Adrenal gland (tissue), 12 donors: ENCODE data around the gene KAZN. TPM values are rescaled to one million over a fixed set of nuclear protein-coding genes. Genes with fewer than 3 reads are reported as not detected.

Experiments used
- DNase-seq, 7 donors: peaks; one replicate each; pipeline ENCODE4 v3.0.0-alpha.2; 2019 to 2020
- H3K27ac ChIP-seq, 5 donors: fragments of 200-600 bp; sonication (generic) in 4 of 5; 1 replicate in 3 of 5; 2 replicates in 2 of 5; pipeline versions ENCODE4 v1.5.1 to v1.8.0; 2016 to 2020; ENCODE audit warnings: mild to moderate bottlenecking in 1 of 5
- H3K27me3 ChIP-seq: fragments of 200-600 bp; 2 replicates; pipeline ENCODE4 v1.8.0; 2021
- H3K36me3 ChIP-seq, 2 donors: fragments of 200-600 bp; replicated peaks in 1 of 2; 1 replicate in 1 of 2; 2 replicates in 1 of 2; pipeline versions ENCODE4 v1.5.1 to v1.8.0; 2018 to 2022
- H3K4me1 ChIP-seq, 2 donors: fragments of 200-600 bp; replicated peaks in 1 of 2; 1 replicate in 1 of 2; 2 replicates in 1 of 2; pipeline versions ENCODE4 v1.5.1 to v1.8.0; 2018 to 2021
- H3K4me3 ChIP-seq, 4 donors: fragments of 200-600 bp; sonication (generic) in 3 of 4; one replicate each; pipeline ENCODE4 v1.5.1; 2016 to 2018
- H3K9me3 ChIP-seq, 3 donors: fragments of 200-600 bp; sonication (generic) in 1 of 3; replicated peaks in 1 of 3; 1 replicate in 2 of 3; 2 replicates in 1 of 3; pipeline versions ENCODE4 v1.5.1 to v1.8.0; 2016 to 2021
- CTCF ChIP-seq, 6 experiments: fragments of 450-650 bp in 4 of 6; fragments of 200-600 bp in 2 of 6; sonication (generic) in 1 of 6; IDR thresholded peaks; 1 replicate in 5 of 6; 2 replicates in 1 of 6; pipeline versions ENCODE4 v1.5.1 to v1.8.0; 2016 to 2021; ENCODE audit warnings: antibody characterized with exemption in 6 of 6, mild to moderate bottlenecking in 2 of 6, moderate library complexity in 1 of 6
- POLR2A ChIP-seq, 2 donors: fragments of 450-650 bp; IDR thresholded peaks; one replicate each; pipeline ENCODE4 v1.6.1; 2017; ENCODE audit warnings: antibody characterized with exemption in 2 of 2, mild to moderate bottlenecking in 2 of 2, moderate library complexity in 1 of 2
- WGBS, 4 donors: extraction: QIAGEN DNeasy Blood & Tissue Kit in 2 of 4; methylation state at CpG; one replicate each; pipeline versions ENCODE4 v1.1.5 to v1.1.7; 2013 to 2017; 5-methylcytosine and 5-hydroxymethylcytosine counted together
- intact Hi-C, 2 donors: fragments of 100-400 bp; cut with DNase I; formaldehyde crosslinking; loops; one replicate each; pipeline versions ENCODE4 v1.14.1 to v1.15.0; 2022 to 2023
- polyA plus RNA-seq, 3 donors: library from polyadenylated mRNA; stranded (reverse); fragments of 200-250 nt in 2 of 3; fragments of 350-450 nt in 1 of 3; fragmentation: Illumina TruSeq in 1 of 3; extraction: RNeasy Lipid Tissue Mini Kit (QIAGEN cat#74804) in 1 of 3; gene quantifications; one replicate each; pipeline ENCODE4 v1.2.3, GENCODE V29; 2013 to 2014
- total RNA-seq, 9 donors: library from RNA; depleted of rRNA in 4 of 9; stranded (reverse); fragments of >200 nt in 4 of 9; fragments of 120-200 nt in 1 of 9; fragmentation: NEBNext Ultra II Directional in 1 of 9; extraction: Animal tissue kit (Norgen Biotek cat#: 25700) in 1 of 9; gene quantifications; one replicate each; pipeline versions ENCODE4 v1.1.0 to v1.2.4, GENCODE V29; 2013 to 2023
- donor health status: healthy with polysubstance abuse.
- donor health status: Bipolar disorder and iron deficiency.
- donor health status: DM: yes; HTN: yes; CAD: no.
- donor health status: DM: no; HTN: no; CAD: no.
- donor health status: DM: no; HTN: no; CAD: no.
- donor health status: DM: yes; HTN: yes; CAD: no.

The KAZN gene
- total and polyA plus RNA-seq, 12 donors = 5.9 to 63.4 (median 29.5) TPM

GRCh38 chr1:14903922-14904321 lies 305.4 kb downstream of the KAZN start:
- WGBS, 4 donors = 89 to 94% (median 92%) methylated on average over 13 of the region's 13 CpGs
- intact Hi-C loops = no loop called here
- H3K36me3 ChIP-seq = no peaks in the 10 kb centered on the region

GRCh38 chr1:14906665-14907064 lies 308.2 kb downstream of the KAZN start:
- 94 to 100% (median 97%) methylated on average over 4 to 6 of the region's 6 CpGs for WGBS, 4 donors
- no peak overlapping the region for H3K4me3 ChIP-seq
- no peaks in the 10 kb centered on the region for H3K9me3 ChIP-seq
- no peaks in the 10 kb centered on the region for H3K27me3 ChIP-seq
- no peak for TF ChIP-seq CTCF (IDR thresholded peaks at IDR 0.05)
- TF ChIP-seq POLR2A (IDR thresholded peaks at IDR 0.05) = no peak
- intact Hi-C loops = no loop called here
- no peaks in the 10 kb centered on the region for H3K36me3 ChIP-seq
- H3K27ac ChIP-seq = no peak overlapping the region
- no peaks in the 10 kb centered on the region for H3K4me1 ChIP-seq
- DNase-seq = no peak

More at GRCh38 chr1:14903922-14904321, 305.4 kb downstream of the KAZN start:
- Histone ChIP-seq H3K4me1 (no peaks in the 10 kb centered on the region), H3K9me3 (no peaks in the 10 kb centered on the region), H3K27me3 (no peaks in the 10 kb centered on the region), H3K27ac (no peak overlapping the region), H3K4me3 (no peak overlapping the region)
- TF ChIP-seq CTCF (IDR thresholded peaks at IDR 0.05) (no peak), POLR2A (IDR thresholded peaks at IDR 0.05) (no peak)
- no peak for DNase-seq

GRCh38 chr1:14907416-14907815 lies 308.9 kb downstream of the KAZN start:
- H3K4me3 ChIP-seq = no peak overlapping the region
- H3K4me1 ChIP-seq = no peaks in the 10 kb centered on the region
- no peak for DNase-seq
- H3K36me3 ChIP-seq = no peaks in the 10 kb centered on the region
- intact Hi-C loops = no loop called here
- no peaks in the 10 kb centered on the region for H3K9me3 ChIP-seq
- no peaks in the 10 kb centered on the region for H3K27me3 ChIP-seq
- H3K27ac ChIP-seq = no peak overlapping the region
- 84 to 94% (median 90%) methylated on average over 5 of the region's 5 CpGs for WGBS, 4 donors
- TF ChIP-seq POLR2A (IDR thresholded peaks at IDR 0.05) = no peak
- TF ChIP-seq CTCF (IDR thresholded peaks at IDR 0.05) = no peak

- no peaks in the 10 kb centered on the region for H3K9me3 ChIP-seq
- H3K27me3 ChIP-seq = no peaks in the 10 kb centered on the region
- TF ChIP-seq POLR2A (IDR thresholded peaks at IDR 0.05) (no peak), CTCF (IDR thresholded peaks at IDR 0.05) (no peak)
- no peak overlapping the region for H3K27ac ChIP-seq
- H3K36me3 ChIP-seq = no peaks in the 10 kb centered on the region
- WGBS, 4 donors = 82 to 96% (median 91%) methylated on average over 5 of the region's 5 CpGs
- no peaks in the 10 kb centered on the region for H3K4me1 ChIP-seq
- intact Hi-C loops = no loop called here
- no peak overlapping the region for H3K4me3 ChIP-seq
- DNase-seq = no peak
Measured at GRCh38 chr1:14909273-14909672, 310.8 kb downstream of the KAZN start.
